ENCODE measurements around the gene ROMO1. TPM values are rescaled to one million over a fixed set of nuclear protein-coding genes. Genes with fewer than 3 reads are reported as not detected.

ROMO1 gene
- total and polyA plus RNA-seq, 10 of the 15 experiments (the other 5 are each of a cell fraction or from before 2014, with no cell fraction given): 23.2 to 631 (median 352) TPM

DNA sequence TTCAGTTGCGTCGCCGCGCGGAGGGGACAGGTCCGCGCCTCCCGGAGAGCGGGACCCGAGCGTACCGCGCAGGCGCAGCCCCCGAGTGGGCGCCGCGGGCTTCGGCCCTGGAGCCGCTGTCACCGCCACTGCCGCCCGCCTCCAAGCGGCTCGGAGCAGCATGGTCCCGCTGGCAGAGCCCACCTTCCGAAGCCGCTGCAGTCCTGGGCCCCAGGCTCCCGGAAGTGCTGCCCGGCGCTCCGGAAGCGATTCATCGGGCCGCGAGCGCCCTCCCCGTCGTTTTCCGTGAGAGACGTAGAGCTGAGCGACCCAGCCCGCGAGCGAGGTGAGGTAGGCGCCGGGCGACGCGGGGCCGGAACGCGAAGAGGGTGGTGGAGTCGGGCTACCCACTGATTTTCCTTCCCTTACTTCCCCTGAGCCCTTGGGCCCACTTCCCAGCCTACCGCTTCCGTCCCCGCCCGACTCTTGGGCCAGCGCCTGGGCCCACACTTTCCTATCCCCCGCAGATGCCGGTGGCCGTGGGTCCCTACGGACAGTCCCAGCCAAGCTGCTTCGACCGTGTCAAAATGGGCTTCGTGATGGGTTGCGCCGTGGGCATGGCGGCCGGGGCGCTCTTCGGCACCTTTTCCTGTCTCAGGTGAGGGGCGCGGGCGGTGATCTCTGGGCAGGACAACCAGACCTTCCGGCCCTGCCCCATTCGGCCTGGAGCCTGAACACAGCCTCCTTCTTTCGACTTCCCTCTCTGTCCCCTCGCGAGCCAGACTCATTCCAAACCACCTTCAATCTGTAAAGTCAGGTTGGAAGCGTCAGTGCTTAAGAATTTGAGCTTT lies at the start of gene ROMO1, which contains the start of gene NFS1 (continued):
- TF ChIP-seq, protein P1, sequence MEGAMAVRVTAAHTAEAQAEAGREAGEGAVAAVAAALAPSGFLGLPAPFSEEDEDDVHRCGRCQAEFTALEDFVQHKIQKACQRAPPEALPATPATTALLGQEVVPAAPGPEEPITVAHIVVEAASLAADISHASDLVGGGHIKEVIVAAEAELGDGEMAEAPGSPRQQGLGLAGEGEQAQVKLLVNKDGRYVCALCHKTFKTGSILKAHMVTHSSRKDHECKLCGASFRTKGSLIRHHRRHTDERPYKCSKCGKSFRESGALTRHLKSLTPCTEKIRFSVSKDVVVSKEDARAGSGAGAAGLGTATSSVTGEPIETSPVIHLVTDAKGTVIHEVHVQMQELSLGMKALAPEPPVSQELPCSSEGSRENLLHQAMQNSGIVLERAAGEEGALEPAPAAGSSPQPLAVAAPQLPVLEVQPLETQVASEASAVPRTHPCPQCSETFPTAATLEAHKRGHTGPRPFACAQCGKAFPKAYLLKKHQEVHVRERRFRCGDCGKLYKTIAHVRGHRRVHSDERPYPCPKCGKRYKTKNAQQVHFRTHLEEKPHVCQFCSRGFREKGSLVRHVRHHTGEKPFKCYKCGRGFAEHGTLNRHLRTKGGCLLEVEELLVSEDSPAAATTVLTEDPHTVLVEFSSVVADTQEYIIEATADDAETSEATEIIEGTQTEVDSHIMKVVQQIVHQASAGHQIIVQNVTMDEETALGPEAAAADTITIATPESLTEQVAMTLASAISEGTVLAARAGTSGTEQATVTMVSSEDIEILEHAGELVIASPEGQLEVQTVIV (IDR thresholded peaks at IDR 0.05; ENCODE audit: borderline replicate concordance, partially characterized antibody): no peak
- peak; percentile 78 for TF ChIP-seq MTA2 (IDR thresholded peaks at IDR 0.05; ENCODE audit: low read depth)
- TF ChIP-seq RAD21 (IDR thresholded peaks at IDR 0.05; ENCODE audit: insufficient read depth, low read depth, low read length): no peak
- no peak for TF ChIP-seq EP300 (IDR thresholded peaks at IDR 0.05; ENCODE audit: borderline replicate concordance in 1 of 2, control insufficient read depth in 1 of 2, low read depth in 2 of 2, low read length in 2 of 2)
- no peak for TF ChIP-seq SKIL (IDR thresholded peaks at IDR 0.05; ENCODE audit: low read depth, poor library complexity, severe bottlenecking)
- no peak for TF ChIP-seq ZZZ3 (IDR thresholded peaks at IDR 0.05; ENCODE audit: control insufficient read depth, insufficient read length, low read depth)
- no peak for TF ChIP-seq STAT1 (conservative IDR thresholded peaks at IDR 0.05)
- 0 out of 2 replicates have a peak, but pooled peaks have one; percentile 31 for TF ChIP-seq SIN3A (IDR thresholded peaks at IDR 0.05; ENCODE audit: low read depth, low read length)
- TF ChIP-seq RUNX3 (IDR thresholded peaks at IDR 0.05; ENCODE audit: low read length): no peak
- TF ChIP-seq, protein P2, sequence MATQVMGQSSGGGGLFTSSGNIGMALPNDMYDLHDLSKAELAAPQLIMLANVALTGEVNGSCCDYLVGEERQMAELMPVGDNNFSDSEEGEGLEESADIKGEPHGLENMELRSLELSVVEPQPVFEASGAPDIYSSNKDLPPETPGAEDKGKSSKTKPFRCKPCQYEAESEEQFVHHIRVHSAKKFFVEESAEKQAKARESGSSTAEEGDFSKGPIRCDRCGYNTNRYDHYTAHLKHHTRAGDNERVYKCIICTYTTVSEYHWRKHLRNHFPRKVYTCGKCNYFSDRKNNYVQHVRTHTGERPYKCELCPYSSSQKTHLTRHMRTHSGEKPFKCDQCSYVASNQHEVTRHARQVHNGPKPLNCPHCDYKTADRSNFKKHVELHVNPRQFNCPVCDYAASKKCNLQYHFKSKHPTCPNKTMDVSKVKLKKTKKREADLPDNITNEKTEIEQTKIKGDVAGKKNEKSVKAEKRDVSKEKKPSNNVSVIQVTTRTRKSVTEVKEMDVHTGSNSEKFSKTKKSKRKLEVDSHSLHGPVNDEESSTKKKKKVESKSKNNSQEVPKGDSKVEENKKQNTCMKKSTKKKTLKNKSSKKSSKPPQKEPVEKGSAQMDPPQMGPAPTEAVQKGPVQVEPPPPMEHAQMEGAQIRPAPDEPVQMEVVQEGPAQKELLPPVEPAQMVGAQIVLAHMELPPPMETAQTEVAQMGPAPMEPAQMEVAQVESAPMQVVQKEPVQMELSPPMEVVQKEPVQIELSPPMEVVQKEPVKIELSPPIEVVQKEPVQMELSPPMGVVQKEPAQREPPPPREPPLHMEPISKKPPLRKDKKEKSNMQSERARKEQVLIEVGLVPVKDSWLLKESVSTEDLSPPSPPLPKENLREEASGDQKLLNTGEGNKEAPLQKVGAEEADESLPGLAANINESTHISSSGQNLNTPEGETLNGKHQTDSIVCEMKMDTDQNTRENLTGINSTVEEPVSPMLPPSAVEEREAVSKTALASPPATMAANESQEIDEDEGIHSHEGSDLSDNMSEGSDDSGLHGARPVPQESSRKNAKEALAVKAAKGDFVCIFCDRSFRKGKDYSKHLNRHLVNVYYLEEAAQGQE (IDR thresholded peaks at IDR 0.05; ENCODE audit: low read depth, low read length): no peak
- peak; percentile 18 for TF ChIP-seq SMAD1 (IDR thresholded peaks at IDR 0.05; ENCODE audit: low read depth, partially characterized antibody)
- no peak for TF ChIP-seq IRF5 (IDR thresholded peaks at IDR 0.05; ENCODE audit: borderline replicate concordance)
- no peak for TF ChIP-seq ZNF207 (IDR thresholded peaks at IDR 0.05; ENCODE audit: borderline replicate concordance)
- peak; percentile 13 to 24 (median 18); a peak in 3 of 6 replicates for TF ChIP-seq CTCF (IDR thresholded peaks at IDR 0.05 in 2 of 3, conservative IDR thresholded peaks at IDR 0.05 in 1 of 3; ENCODE audit: control insufficient read depth in 2 of 3, extremely low read depth in 1 of 3, insufficient read depth in 1 of 3, low read depth in 3 of 3, low read length in 3 of 3)
- no peak for TF ChIP-seq RFX5 (IDR thresholded peaks at IDR 0.05; ENCODE audit: low read depth, low read length)
- TF ChIP-seq SMAD5 (IDR thresholded peaks at IDR 0.05; ENCODE audit: low read depth): no peak

All from GM12878 (cell line).